ENCODE measurements around the gene VPS41.

The VPS41 gene

GRCh38 chr7:38831259-38831996 lies 77.6 kb downstream of the VPS41 start:
- peak; percentile 32 for DNase-seq
- in situ Hi-C loops (cut with HindIII; ENCODE audit: low pct_ligation_motif_present, low pct_unique_long_range_greater_than_20kb, low sequenced_read_pairs): no loop called here

GRCh38 chr7:38830826-38831225 lies 78.2 kb downstream of the VPS41 start:
- DNase-seq: no peak
- in situ Hi-C loops (cut with HindIII; ENCODE audit: low pct_ligation_motif_present, low pct_unique_long_range_greater_than_20kb, low sequenced_read_pairs): no loop called here

- in situ Hi-C loops (cut with HindIII; ENCODE audit: low pct_ligation_motif_present, low pct_unique_long_range_greater_than_20kb, low sequenced_read_pairs): no loop called here
These were observed 79.4 kb downstream of the VPS41 start for GRCh38 chr7:38829488-38830165.

GRCh38 chr7:38828026-38828425 lies 81.0 kb downstream of the VPS41 start:
- in situ Hi-C loops (cut with HindIII; ENCODE audit: low pct_ligation_motif_present, low pct_unique_long_range_greater_than_20kb, low sequenced_read_pairs): no loop called here

More at GRCh38 chr7:38829488-38830165, 79.4 kb downstream of the VPS41 start:
- DNase-seq: no peak

GRCh38 chr7:38825721-38826440 lies 83.1 kb downstream of the VPS41 start:
- in situ Hi-C loops (cut with HindIII; ENCODE audit: low pct_ligation_motif_present, low pct_unique_long_range_greater_than_20kb, low sequenced_read_pairs): no loop called here
- DNase-seq: no peak

More at GRCh38 chr7:38828026-38828425, 81.0 kb downstream of the VPS41 start:
- DNase-seq: no peak

- no peak for DNase-seq
- in situ Hi-C loops (cut with HindIII; ENCODE audit: low pct_ligation_motif_present, low pct_unique_long_range_greater_than_20kb, low sequenced_read_pairs): no loop called here
These were observed 84.0 kb downstream of the VPS41 start for GRCh38 chr7:38824948-38825347.

GRCh38 chr7:38822549-38822948 lies 86.4 kb downstream of the VPS41 start:
- in situ Hi-C loops (cut with HindIII; ENCODE audit: low pct_ligation_motif_present, low pct_unique_long_range_greater_than_20kb, low sequenced_read_pairs): no loop called here
- DNase-seq: no peak

GRCh38 chr7:38820571-38820970 lies 88.4 kb downstream of the VPS41 start:
- DNase-seq: no peak
- in situ Hi-C loops (cut with HindIII; ENCODE audit: low pct_ligation_motif_present, low pct_unique_long_range_greater_than_20kb, low sequenced_read_pairs): no loop called here

- in situ Hi-C loops (cut with HindIII; ENCODE audit: low pct_ligation_motif_present, low pct_unique_long_range_greater_than_20kb, low sequenced_read_pairs): no loop called here
These were observed 89.5 kb downstream of the VPS41 start for GRCh38 chr7:38819463-38819862.

GRCh38 chr7:38817526-38817925 lies 91.5 kb downstream of the VPS41 start:
- in situ Hi-C loops (cut with HindIII; ENCODE audit: low pct_ligation_motif_present, low pct_unique_long_range_greater_than_20kb, low sequenced_read_pairs): no loop called here
- no peak for DNase-seq

More at GRCh38 chr7:38819463-38819862, 89.5 kb downstream of the VPS41 start:
- no peak for DNase-seq

- DNase-seq: no peak
- in situ Hi-C loops (cut with HindIII; ENCODE audit: low pct_ligation_motif_present, low pct_unique_long_range_greater_than_20kb, low sequenced_read_pairs): no loop called here
These were observed 95.2 kb downstream of the VPS41 start for GRCh38 chr7:38813768-38814167.

- no peak for DNase-seq
- in situ Hi-C loops (cut with HindIII; ENCODE audit: low pct_ligation_motif_present, low pct_unique_long_range_greater_than_20kb, low sequenced_read_pairs): no loop called here
These were observed 102.1 kb downstream of the VPS41 start for GRCh38 chr7:38806912-38807311.

- DNase-seq: no peak
- in situ Hi-C loops (cut with HindIII; ENCODE audit: low pct_ligation_motif_present, low pct_unique_long_range_greater_than_20kb, low sequenced_read_pairs): no loop called here
These were observed 107.2 kb downstream of the VPS41 start for GRCh38 chr7:38801786-38802185.

- no peak for DNase-seq
- in situ Hi-C loops (cut with HindIII; ENCODE audit: low pct_ligation_motif_present, low pct_unique_long_range_greater_than_20kb, low sequenced_read_pairs): no loop called here
These were observed 110.3 kb downstream of the VPS41 start for GRCh38 chr7:38798552-38799267.

GRCh38 chr7:38796626-38797501 lies 112.1 kb downstream of the VPS41 start:
- peak; percentile 75 for DNase-seq
- in situ Hi-C loops (cut with HindIII; ENCODE audit: low pct_ligation_motif_present, low pct_unique_long_range_greater_than_20kb, low sequenced_read_pairs): no loop called here

- no peak for DNase-seq
- in situ Hi-C loops (cut with HindIII; ENCODE audit: low pct_ligation_motif_present, low pct_unique_long_range_greater_than_20kb, low sequenced_read_pairs): no loop called here
These were observed 113.4 kb downstream of the VPS41 start for GRCh38 chr7:38795593-38795992.

GRCh38 chr7:38781991-38782390 lies 127.0 kb downstream of the VPS41 start:
- in situ Hi-C loops (cut with HindIII; ENCODE audit: low pct_ligation_motif_present, low pct_unique_long_range_greater_than_20kb, low sequenced_read_pairs): no loop called here
- DNase-seq: no peak

GRCh38 chr7:38777609-38778008 lies 131.4 kb downstream of the VPS41 start:
- DNase-seq: no peak
- in situ Hi-C loops (cut with HindIII; ENCODE audit: low pct_ligation_motif_present, low pct_unique_long_range_greater_than_20kb, low sequenced_read_pairs): no loop called here

Measured in ACHN (cell line).